HG02840 (cell line): ENCODE data around the gene PRM2.

Experiments used
- ATAC-seq: cut with Tn5 transposase; IDR thresholded peaks from one replicate; pipeline ENCODE4 v1.9.1; 2021; ENCODE audit warnings: mild to moderate bottlenecking, moderate library complexity, moderate number of reproducible peaks; ENCODE audit not compliant: unreplicated experiment, low FRiP score

The PRM2 gene, protein sequence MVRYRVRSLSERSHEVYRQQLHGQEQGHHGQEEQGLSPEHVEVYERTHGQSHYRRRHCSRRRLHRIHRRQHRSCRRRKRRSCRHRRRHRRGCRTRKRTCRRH

DNA sequence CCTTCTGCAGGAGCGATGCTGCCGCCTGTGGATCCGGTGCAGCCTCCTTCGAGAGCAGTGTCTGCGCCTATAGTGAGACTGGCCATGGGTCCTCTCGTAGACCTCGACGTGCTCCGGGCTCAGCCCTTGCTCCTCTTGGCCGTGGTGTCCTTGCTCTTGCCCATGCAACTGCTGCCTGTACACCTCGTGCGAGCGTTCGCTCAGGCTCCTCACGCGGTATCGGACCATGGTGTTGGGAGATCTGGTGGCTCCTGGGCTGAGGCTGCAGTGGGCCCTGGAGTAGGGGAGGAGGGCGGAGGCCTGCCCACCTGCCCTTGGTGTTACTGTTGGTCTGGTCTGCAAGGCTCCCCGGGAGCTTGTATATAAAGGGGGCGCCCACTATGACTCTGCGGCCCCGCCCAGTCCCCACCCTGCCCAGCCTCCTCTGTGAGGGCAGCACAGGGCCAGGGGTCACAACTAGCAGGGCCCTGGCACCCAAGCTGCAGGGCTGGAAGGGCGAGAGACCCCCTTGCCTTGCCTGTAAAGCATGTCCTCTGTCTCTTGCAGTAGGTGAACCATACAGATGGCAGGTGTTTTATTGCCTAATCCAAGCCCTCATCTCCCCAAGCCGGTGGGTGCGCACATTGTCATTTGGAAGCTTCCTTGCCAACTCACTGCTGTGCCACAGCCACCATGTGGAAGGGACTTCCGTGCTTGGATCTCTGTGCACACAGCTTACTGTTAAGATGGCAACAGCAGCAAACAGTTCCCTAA, at the start of gene PRM2:
Gene PRM2 (minus strand): TSS at position 338 of the 753 bp plus-strand sequence. CDS start 110 bp downstream, at position 228.
- no peak for ATAC-seq

DNA sequence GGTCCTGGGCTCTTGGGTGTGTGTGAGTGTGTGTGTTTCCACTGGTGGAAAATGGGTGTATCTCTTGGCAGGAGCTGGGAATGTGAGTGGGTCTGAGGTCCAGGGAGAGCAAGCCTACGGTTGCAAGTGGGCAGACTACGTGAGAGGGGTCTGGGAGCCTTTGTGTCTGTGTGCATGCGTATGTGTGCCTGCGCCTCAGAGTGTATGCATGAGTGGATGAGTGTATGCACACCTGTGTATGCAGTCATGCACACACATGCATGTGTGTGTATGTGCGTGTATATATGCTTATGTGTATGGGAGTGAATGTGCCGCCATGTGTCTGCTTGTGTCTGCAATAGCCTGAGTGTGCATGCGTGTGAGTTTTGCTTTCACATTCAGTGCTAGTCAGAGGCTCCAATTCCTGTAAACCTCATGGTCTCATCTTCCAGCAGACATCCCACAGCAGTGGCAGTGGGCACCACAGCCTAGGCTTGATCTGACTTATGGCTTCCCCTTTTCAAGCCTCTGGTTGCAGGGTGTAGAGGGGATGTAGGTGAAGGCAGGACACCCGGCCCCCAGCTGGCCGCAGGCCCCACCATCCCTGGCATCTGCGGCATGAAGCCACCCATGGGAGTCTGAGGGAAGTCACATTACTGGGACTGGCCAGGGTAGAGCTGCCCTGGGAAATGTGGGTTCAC, 49.3 kb upstream of the PRM2 start:
- ATAC-seq, result no peak

DNA sequence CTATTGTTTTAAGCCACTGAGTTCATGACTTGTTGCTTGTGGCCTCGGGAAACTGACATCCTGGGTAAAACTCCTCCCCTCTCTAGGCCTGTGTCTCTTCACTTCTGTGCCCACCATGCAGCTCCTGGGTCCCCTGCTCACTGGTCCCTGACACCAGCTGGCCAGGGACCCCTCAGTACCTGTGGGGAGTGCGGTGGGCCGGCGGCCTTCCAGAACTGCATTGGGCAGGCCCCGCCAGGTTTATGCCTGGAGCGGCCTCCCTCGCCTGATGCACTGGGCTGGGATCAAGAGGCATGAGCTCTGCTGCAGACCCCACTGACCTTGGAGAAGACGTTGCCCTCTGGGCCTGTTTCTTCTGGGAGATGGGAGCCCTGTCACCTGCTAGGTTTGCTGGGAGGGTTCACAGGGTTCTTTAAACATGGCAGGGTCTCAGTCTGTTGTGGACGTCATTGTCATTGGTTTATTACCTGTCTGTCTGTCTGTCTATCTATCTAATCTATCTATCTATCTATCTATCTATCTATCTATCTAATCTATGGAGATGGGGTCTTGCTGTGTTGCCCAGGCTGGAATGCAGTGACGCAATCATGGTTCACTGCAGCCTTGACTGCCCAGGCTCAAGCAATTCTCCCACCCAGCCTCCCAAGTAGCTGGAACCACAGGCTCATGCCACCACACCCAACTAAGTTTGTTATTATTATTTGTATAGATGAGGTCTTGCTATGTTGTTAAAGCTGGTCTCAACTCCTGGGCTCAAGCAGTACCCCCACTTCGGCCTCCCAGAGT, 47.5 kb upstream of the PRM2 start:
- ATAC-seq, result no peak

DNA sequence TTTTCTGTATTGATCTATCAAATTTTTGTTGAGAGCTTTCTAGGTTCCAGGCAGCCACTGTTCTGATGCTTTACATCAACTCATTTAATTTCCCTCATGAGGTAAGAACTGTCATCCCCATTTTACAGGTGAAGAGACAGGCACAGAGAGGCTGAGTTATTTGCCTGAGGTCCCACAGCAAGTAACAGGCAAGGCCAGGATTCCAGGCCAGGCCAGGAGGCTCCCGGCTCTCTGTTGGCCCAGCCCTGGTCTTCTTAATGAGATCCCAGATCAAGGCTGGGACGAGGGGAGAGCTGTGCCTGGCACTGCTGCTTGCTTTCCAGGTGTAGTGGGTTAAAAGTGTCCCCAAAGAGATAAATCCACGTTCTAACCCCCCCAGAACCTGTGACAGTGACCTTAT, 46.5 kb upstream of the PRM2 start:
- no peak for ATAC-seq

DNA sequence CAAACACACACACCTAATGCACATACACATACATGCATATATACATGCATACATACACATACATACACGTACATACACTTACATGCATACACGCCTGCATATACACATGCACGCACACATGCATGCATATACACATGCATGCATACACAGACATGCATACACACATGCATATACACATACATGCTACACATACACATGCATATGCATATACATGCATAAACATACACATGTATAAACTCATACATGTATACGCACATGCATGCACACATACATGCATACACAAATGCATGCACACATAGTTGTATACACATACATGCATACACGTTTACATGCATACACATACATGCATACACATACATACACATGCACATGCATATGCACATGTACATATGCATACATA, 45.4 kb upstream of the PRM2 start:
- no peak for ATAC-seq

DNA sequence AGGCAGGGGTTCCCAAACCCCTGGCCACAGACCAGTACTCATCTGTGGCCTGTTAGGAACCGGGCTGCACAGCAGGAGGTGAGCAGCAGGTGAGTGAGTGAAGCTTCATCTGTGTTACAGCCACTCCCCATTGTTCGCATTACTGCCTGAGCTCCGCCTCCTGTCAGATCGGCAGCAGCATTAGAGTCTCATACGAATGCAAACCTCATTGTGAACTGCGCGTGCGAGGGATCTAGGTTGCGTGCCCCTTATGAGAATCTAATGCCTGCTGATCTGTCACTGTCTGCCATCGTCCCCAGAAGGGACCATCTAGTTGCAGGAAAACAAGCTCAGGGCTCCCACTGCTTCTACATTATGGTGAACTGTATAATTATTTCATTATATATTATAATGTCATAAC, 43.9 kb upstream of the PRM2 start:
- ATAC-seq, result no peak

DNA sequence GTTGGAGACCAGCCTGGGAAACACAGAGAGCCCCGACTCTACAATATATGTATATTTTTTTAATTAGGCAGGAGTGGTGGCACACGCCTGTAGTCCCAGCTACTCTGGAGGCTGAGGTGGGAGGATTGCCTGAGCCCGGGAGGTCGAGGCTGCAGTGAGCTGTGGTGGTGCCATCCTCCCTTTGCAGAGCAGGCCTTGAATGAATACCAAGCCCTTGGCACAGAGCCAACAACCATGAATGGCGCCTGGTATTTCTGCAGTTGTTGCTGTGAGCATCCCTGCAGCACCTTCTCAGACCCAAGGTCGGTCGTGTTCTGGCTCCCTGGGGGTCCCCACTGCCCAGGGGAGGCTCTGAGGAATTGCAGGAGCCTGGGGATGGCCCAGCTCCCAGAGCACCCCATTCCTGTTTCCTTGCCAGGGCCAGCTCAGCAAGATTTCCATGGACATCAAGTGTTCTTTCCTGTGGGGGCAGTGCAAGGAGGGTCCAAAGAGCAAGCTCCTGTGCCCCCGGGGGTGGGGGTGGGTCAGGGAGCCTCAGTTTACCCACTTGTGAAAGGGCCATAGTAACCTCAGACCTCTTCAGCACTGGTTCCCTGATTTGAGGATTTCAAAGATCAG, 43.4 kb upstream of the PRM2 start:
- ATAC-seq, result no peak

DNA sequence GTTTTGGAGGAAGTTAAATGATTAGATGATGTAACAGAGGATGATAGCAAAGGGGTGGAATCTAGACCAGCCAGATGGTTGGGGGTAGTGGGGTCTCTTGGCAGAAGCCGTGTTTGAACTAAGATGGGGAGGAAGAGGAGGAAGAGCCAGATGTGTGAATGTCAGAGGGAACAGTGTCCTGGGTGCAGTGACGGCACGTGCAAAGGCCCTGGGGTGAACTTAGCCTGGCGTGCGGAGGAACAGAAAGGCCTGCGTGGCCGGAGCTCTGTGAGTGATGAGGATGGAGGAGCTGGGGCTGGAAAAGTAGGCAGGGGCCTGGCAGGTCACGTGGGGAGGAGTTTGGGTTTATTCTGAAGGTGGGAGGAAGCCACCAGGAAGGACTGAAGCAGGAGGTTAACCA, 42.5 kb upstream of the PRM2 start:
- ATAC-seq, result no peak

DNA sequence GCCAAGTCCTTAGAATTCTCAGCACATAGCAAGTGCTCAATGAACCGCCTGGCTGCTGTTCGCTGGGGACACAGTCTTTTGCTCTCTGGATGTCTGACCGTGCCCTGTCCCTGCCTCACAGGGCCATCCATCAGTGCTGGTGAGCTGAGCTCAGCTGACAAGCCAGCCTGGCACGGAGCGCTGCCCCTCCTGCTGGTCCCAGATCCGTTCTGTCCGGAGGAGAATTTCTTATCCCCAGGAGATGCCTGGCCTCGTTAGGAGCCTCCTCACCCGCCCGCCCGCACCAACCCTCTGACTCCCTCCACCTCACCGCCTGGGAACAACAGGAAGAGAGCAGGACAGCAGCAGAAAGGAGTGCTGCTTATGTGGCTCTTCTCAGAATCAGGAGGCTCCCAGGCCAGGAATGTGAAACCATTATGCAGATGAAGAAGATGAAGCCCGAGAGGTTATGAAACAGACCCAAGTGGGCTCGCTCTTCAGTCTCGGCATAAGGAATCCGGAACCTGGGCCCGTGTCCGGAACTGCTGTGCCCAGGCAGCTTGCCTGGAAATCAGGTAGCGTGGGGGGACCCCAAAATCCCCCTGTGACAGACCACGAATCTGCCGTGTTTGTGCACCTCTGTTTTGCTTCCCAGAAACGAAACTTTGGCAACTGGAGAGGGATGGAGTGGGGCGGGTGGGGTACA, 40.2 kb upstream of the PRM2 start:
- no peak for ATAC-seq

DNA sequence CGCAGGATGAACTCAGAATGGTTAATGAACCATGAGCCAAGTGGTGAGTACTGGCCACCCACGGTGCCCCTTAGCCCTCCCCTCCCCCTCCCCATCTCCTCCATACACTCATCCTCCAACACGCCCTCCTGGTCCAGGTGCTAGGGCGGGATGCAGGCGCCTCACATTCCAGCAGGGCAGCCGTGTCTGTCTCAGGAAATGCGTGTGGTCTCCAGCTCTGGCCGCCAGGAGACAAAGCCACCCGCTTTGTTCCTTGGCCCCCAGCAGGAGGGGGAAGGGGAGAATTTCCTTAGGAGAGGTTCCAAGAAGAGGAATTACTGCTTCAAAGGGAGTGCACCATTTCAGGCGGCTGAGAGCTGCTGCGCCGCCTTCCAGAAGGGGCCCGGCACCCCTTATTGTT, 39.2 kb upstream of the PRM2 start:
- ATAC-seq, result no peak

DNA sequence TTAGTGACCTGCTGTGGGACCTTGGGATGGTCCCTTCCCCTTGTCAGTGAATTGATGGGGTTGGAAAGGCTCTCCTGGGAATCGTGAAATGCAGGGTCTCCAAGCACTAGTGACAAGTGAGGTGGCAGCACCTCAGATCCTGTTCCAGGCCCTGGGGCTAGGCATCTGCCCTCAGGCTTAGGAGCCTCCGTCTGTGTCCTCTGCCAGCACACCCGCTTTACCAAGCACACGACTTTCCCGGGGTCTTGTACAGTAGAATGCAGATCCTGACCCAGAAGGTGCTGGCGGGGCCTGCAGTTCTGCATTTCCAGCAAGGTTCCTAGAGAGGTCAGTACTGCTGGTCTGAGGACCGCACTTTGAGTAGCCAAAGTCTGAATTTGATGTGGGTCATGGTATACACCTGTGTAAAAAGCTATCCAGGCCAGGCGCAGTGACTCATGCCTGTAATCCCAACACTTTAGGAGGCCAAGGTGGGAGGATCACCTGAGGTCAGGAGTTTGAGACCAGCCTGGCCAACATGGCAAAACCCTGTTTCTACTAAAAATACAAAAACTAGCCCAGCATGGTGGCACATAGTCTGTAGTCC, 38.1 kb upstream of the PRM2 start:
- no peak for ATAC-seq

DNA sequence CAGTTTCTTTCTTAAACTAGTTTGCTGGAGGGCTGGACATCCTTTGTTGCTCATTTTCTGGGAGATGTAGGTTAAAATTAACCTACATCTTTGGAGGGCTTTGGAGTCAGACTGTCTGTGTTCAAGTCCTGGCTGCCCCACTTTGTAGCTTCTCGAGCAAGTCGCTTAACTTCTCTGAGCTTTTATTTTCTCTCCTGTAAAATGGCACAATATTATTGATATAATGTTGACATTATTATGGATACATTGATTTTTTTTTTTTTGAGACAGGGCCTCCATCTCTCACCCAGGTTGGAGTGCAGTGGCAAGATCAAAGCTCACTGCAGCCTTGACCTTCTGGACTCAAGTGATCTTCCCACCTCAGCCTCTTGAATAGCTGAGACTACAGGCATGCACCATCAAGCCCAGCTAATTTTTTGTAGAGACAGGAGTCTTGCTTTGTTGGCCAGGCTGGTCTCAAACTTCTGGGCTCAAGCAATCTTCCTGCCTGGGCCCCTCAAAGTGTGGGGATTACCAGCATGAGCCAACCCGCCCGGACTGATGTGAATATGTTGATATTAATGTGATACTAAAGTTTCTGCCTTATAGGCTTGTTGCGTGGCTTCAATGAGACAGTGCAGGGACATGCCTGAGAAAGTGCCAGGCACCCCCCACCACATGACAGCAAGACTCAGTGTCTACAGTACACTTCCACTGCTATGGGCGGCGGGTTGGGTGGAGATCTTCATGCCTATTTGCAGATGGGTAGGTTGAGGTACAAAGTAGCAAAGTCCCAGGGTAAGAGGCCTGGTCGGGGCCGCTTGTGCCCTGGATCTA, 37.4 kb upstream of the PRM2 start:
- no peak for ATAC-seq

DNA sequence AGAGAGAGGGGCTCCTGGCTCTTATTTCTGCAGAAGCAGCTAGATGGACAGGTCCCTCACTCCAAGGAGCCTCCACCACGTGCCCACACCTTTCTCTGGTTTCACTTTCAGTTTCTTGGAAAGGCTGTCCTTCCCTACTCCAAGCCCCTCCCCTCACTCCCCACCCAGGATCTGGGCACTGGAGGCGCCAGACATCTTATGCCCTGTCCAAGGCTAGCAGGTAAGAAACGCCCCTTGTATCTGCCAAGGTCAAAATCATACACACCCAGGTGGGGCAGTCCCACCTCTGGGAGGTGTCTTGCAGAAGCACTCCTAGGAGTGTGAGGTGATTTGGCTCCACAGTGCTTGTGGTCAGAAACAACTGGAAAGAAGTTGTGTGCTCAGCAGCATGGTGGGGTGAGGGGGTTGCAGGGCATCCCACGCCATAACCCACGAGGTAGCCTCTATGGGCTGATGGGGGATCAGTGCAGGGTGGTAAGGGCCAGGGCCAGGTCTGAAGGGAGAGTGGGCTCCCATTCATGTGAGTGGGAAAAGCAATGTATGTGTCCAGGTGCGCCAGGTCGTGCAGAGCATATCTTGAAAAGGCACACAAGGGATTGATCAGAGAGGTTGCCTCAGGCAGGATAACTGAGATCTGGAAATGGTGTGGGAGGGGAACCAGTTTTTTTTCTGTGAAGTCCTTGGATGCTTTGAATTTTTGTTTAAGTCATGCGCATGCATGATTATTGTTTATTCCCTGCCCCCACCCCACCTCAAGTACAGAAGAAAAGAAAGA, 36.6 kb upstream of the PRM2 start:
- ATAC-seq, result no peak

DNA sequence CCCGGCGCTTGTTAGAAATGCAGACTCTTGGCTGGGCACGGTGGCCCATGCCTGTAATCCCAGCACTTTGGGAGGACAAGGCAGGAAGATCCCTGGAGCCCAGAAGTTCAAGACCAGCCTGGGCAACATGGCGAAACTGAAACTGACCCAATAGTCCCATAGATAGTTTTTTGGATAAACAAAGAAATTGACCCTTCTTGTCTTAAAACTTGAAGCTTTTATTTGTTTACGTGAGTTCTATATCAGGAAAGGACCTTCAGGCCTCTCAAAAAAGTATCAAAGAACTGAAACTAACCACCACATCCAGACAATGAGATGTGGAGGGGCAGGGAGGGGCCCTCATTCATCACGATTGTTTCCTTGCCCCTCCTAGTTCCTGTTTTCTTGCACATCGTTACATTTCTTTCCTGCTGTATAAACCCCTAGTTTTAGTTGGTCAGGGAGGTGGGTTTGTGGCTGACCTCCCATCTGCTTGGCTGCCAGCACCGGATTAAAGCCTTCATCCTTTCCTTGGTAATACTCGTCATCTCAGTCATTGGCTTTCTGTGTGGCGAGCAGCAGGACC, 34.8 kb upstream of the PRM2 start:
- peak; percentile 43 for ATAC-seq

DNA sequence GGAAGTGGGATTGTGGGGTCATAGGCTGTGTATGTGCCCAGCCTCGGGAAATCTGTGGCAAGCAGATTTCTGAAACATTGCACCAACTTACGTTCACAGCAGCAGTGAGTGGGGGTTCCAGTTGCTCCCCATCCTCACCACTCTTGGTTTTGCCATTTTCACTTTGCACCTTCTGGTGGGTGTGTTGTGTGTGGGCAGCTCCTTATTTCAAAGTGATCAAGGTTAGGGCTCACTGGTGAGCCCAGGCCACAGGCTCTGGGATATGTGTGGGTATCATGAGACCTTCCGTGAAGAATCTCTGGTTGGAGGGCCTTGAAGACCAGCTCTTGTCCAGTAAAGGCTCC, 34.3 kb upstream of the PRM2 start:
- ATAC-seq, result no peak

DNA sequence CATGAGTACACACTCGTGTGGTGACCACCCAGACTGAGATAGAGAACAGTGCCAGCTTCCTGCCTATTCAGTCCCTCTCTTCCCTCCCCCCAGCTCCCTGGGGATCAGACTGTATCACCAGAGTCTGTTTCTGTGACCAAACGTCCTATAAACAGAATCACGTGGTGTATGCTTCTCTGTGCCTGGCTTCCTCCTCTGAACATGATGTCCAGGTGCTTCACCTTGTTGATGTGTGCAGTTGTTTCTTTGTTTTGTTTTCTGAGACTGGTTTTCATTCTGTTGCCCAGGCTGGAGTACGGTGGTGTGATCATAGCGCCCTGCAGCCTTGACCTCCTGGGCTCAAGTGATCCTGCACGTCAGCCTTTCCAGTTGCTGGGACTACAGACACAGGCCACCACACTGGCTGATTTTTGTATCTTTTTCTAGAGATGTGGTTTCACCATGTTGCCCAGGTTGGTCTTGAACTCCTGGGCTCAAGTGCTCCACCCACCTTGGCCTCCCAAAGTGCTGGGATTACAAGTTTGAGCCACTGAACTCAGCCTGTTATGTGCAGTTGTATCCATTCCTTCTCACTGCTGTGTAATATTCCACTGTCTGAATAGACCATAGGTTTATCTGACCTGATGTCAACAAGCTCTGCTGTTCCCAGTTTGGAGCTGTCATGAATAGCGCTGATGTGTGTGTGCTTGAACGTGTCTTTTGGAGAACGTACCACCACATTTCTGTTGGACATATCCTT, 33.8 kb upstream of the PRM2 start:
- no peak for ATAC-seq

DNA sequence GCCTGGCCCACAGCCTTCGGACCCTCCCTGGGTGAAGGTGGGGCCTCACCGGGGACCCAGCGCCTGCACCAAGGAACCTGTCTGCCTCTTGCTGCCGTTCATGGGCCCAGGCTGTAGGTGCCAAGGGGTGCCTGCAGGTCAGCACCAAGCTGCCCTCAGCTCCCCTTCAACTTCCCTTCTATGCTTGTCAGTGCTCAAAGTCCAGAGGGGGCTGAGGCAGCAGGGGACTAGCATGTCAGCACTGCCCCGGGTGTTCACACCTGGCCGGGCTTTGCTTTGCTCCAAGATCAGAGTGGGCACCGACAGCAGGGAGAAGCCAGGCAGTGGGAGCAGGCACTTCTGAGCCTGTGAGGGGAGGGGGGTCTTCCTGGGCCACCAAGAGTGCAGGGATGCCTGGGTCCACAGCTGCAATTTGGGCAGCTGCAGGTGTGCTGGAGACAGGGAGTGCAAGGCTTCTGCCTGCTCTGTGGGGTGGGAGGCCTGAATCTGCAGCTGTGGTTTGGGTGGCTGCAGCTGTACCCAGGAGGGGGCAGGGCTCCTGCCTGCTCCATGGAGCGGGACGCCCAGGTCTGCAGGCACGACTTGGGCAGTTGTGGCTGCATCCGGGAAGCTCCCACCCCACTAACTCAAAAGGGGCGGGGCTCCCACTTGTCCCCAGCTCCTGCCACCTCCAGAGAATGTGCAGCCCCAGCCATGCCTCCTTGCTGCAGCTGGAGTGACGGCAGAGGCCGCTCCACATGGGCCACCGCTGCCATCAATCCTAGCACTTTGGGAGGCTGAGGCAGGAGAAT, 32.4 kb upstream of the PRM2 start:
- ATAC-seq, result no peak
